GM19463 (cell line): Measurements from ENCODE around the gene HDAC9.
A peak's percentile ranks its signal among the peaks of the same experiment; 100 is the strongest.

Source experiments
- ATAC-seq: cut with Tn5 transposase; IDR thresholded peaks from one replicate; pipeline ENCODE4 v1.9.1; 2021; ENCODE audit warnings: mild to moderate bottlenecking, moderate library complexity; ENCODE audit not compliant: unreplicated experiment

Gene HDAC9

GRCh38 chr7:18521945-18522566, 26.5 kb downstream of the HDAC9 start:
- ATAC-seq, result peak; percentile 50

GRCh38 chr7:18524248-18524647, 28.7 kb downstream of the HDAC9 start:
- ATAC-seq, result no peak

- ATAC-seq, result no peak
Observed at GRCh38 chr7:18526368-18526878, 30.9 kb downstream of the HDAC9 start.

- ATAC-seq, result no peak
Observed at GRCh38 chr7:18529239-18529638, 33.7 kb downstream of the HDAC9 start.

GRCh38 chr7:18530224-18531179, 35.0 kb downstream of the HDAC9 start:
- peak; percentile 74 for ATAC-seq

GRCh38 chr7:18531539-18531938, 36.0 kb downstream of the HDAC9 start:
- no peak for ATAC-seq

- ATAC-seq, result peak; percentile 27
Observed at GRCh38 chr7:18532813-18533212, 37.3 kb downstream of the HDAC9 start.

- no peak for ATAC-seq
Observed at GRCh38 chr7:18534481-18534880, 38.9 kb downstream of the HDAC9 start.

GRCh38 chr7:18535810-18536415, 40.4 kb downstream of the HDAC9 start:
- no peak for ATAC-seq

GRCh38 chr7:18536486-18536885, 40.9 kb downstream of the HDAC9 start:
- no peak for ATAC-seq

- ATAC-seq, result peak; percentile 69
Observed at GRCh38 chr7:18538554-18539250, 43.2 kb downstream of the HDAC9 start.

GRCh38 chr7:18540396-18540795, 44.8 kb downstream of the HDAC9 start:
- ATAC-seq, result no peak

GRCh38 chr7:18541181-18541870, 45.8 kb downstream of the HDAC9 start:
- ATAC-seq, result no peak

- no peak for ATAC-seq
Observed at GRCh38 chr7:18541871-18542212, 46.3 kb downstream of the HDAC9 start.

- no peak for ATAC-seq
Observed at GRCh38 chr7:18546576-18546975, 51.0 kb downstream of the HDAC9 start.

GRCh38 chr7:18547509-18548187, 52.1 kb downstream of the HDAC9 start:
- peak; percentile 72 for ATAC-seq

GRCh38 chr7:18548534-18548933, 53.0 kb downstream of the HDAC9 start:
- no peak for ATAC-seq

- no peak for ATAC-seq
Observed at GRCh38 chr7:18550574-18550973, 55.0 kb downstream of the HDAC9 start.

GRCh38 chr7:18552316-18552916, 56.9 kb downstream of the HDAC9 start:
- no peak for ATAC-seq
